ENCODE data around the gene TIAM1.

Gene TIAM1

GRCh38 chr21:31161157-31161556, 182.9 kb downstream of the TIAM1 start:
- DNase-seq (ENCODE audit: low read depth) = no peak
- TF ChIP-seq, protein P1, sequence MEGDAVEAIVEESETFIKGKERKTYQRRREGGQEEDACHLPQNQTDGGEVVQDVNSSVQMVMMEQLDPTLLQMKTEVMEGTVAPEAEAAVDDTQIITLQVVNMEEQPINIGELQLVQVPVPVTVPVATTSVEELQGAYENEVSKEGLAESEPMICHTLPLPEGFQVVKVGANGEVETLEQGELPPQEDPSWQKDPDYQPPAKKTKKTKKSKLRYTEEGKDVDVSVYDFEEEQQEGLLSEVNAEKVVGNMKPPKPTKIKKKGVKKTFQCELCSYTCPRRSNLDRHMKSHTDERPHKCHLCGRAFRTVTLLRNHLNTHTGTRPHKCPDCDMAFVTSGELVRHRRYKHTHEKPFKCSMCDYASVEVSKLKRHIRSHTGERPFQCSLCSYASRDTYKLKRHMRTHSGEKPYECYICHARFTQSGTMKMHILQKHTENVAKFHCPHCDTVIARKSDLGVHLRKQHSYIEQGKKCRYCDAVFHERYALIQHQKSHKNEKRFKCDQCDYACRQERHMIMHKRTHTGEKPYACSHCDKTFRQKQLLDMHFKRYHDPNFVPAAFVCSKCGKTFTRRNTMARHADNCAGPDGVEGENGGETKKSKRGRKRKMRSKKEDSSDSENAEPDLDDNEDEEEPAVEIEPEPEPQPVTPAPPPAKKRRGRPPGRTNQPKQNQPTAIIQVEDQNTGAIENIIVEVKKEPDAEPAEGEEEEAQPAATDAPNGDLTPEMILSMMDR (IDR thresholded peaks at IDR 0.05; ENCODE audit: low read depth, low read length, missing control alignments) = no peak
- no peak overlapping the region for H3K4me3 ChIP-seq (ENCODE audit: low read depth, low read length)

DNA sequence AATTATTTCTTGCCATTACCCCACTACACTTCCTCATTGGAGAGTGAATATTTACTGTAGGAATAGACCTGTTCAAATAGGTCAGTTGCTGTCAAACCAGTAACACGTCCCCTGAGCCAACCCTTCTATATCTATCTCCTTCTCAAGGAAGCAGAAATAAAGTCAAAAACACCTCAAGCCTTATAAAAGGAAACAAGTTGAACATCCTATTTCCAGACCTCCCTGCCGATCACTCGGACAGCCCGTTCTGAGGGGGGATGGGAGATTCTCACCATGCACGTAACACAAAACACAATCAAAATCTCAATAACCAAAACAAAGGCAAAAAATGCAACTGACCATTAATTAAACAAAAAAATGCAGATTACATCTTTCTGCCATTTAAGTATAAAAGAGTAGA, 184.3 kb downstream of the TIAM1 start:
- TF ChIP-seq, protein P1 (IDR thresholded peaks at IDR 0.05; ENCODE audit: low read depth, low read length, missing control alignments) = no peak
- H3K4me3 ChIP-seq (ENCODE audit: low read depth, low read length) = no peak overlapping the region

GRCh38 chr21:31158789-31159581, 185.1 kb downstream of the TIAM1 start:
- TF ChIP-seq, protein P1 (IDR thresholded peaks at IDR 0.05; ENCODE audit: low read depth, low read length, missing control alignments) = no peak
- no peak overlapping the region for H3K4me3 ChIP-seq (ENCODE audit: low read depth, low read length)
- DNase-seq (ENCODE audit: low read depth) = no peak

More for the DNA sequence above, 184.3 kb downstream of the TIAM1 start:
- no peak for DNase-seq (ENCODE audit: low read depth)

DNA sequence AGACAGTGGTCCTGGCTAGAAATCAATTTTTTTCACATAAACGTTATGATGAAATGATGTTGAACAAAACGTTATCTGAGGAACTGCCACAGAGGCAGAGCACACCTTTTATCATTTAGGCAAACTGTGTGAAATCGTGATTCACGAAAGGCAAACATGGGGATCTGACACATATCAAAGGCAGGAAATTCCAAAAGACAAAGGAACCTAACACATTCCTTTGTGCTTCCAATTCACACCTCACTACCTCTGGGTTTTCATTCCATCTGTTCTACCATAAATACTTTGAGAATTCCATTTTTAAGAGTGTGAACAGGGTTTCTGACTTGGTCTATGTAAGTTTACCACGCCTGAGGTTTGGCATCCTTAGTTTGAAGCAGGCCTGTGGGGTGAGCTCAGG, 186.3 kb downstream of the TIAM1 start:
- TF ChIP-seq, protein P1 (IDR thresholded peaks at IDR 0.05; ENCODE audit: low read depth, low read length, missing control alignments) = no peak
- no peak overlapping the region for H3K4me3 ChIP-seq (ENCODE audit: low read depth, low read length)
- DNase-seq (ENCODE audit: low read depth) = no peak

DNA sequence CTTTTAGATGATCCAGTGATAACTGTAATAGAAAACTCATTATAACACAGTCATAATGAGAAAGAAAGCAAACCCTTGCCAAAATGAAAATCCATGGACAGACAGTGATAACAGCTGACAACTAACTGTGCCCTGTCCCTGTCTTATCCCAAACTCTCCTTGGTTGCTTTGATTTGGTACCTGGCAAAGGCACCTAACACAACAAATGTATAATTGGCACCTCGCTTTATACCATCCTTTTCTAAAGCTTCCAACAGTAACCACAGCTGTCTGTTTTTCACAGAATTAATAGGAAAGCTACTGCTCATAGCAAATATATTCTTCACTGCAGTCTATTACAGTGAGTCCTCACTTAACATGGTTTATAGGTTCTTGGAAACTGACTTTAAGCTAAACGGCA, 187.4 kb downstream of the TIAM1 start:
- H3K4me3 ChIP-seq (ENCODE audit: low read depth, low read length) = no peak overlapping the region
- DNase-seq (ENCODE audit: low read depth) = no peak
- TF ChIP-seq, protein P1 (IDR thresholded peaks at IDR 0.05; ENCODE audit: low read depth, low read length, missing control alignments) = no peak

- no peak overlapping the region for H3K4me3 ChIP-seq (ENCODE audit: low read depth, low read length)
- TF ChIP-seq, protein P1 (IDR thresholded peaks at IDR 0.05; ENCODE audit: low read depth, low read length, missing control alignments) = no peak
- no peak for DNase-seq (ENCODE audit: low read depth)
Observed at GRCh38 chr21:31156169-31156568, 187.9 kb downstream of the TIAM1 start.

Measured in GM12864 (cell line).